ENCODE measurements around the gene PCP4L1. TPM values are rescaled to one million over a fixed set of nuclear protein-coding genes. Genes with fewer than 3 reads are reported as not detected.

PCP4L1 gene
- total RNA-seq, 1 donor from 2014 or later: not detected

- intact Hi-C loops (cut with micrococcal nuclease): no loop called here
Observed at GRCh38 chr1:161265305-161265704, 6.8 kb downstream of the PCP4L1 start.

GRCh38 chr1:161266202-161266601 lies 7.7 kb downstream of the PCP4L1 start:
- intact Hi-C loops (cut with micrococcal nuclease): no loop called here

GRCh38 chr1:161266836-161267235 lies 8.3 kb downstream of the PCP4L1 start:
- intact Hi-C loops (cut with micrococcal nuclease): no loop called here

GRCh38 chr1:161267321-161267720 lies 8.8 kb downstream of the PCP4L1 start:
- intact Hi-C loops (cut with micrococcal nuclease): no loop called here

- intact Hi-C loops (cut with micrococcal nuclease): no loop called here
Observed at GRCh38 chr1:161273402-161273801, 14.9 kb downstream of the PCP4L1 start.

GRCh38 chr1:161274874-161275273 lies 16.3 kb downstream of the PCP4L1 start:
- intact Hi-C loops (cut with micrococcal nuclease): no loop called here

GRCh38 chr1:161282991-161283390 lies 24.4 kb downstream of the PCP4L1 start:
- intact Hi-C loops (cut with micrococcal nuclease): no loop called here

GRCh38 chr1:161285113-161285512 lies 26.6 kb downstream of the PCP4L1 start:
- intact Hi-C loops (cut with micrococcal nuclease): no loop called here

GRCh38 chr1:161285521-161285920 lies 27.0 kb downstream of the PCP4L1 start:
- intact Hi-C loops (cut with micrococcal nuclease): no loop called here

GRCh38 chr1:161287482-161288054 lies 29.0 kb downstream of the PCP4L1 start:
- intact Hi-C loops (cut with micrococcal nuclease): no loop called here

- intact Hi-C loops (cut with micrococcal nuclease): loop anchor here (1.0 kb wide), 1 partner anchor 63 kb away; no protein-coding TSS in a partner anchor
Observed at GRCh38 chr1:161290779-161291178, 32.2 kb downstream of the PCP4L1 start.

GRCh38 chr1:161297415-161297814 lies 38.9 kb downstream of the PCP4L1 start:
- intact Hi-C loops (cut with micrococcal nuclease): no loop called here

GRCh38 chr1:161298116-161298515 lies 39.6 kb downstream of the PCP4L1 start:
- intact Hi-C loops (cut with micrococcal nuclease): no loop called here

- intact Hi-C loops (cut with micrococcal nuclease): no loop called here
Observed at GRCh38 chr1:161299347-161299746, 40.8 kb downstream of the PCP4L1 start.

- intact Hi-C loops (cut with micrococcal nuclease): no loop called here
Observed at GRCh38 chr1:161300478-161300877, 41.9 kb downstream of the PCP4L1 start.

GRCh38 chr1:161304927-161305866 lies 46.7 kb downstream of the PCP4L1 start:
- intact Hi-C loops (cut with micrococcal nuclease): loop anchor here (5.0 kb wide), 2 partner anchors 77 to 118 kb away; no protein-coding TSS in a partner anchor

- intact Hi-C loops (cut with micrococcal nuclease): loop anchor here (1.0 to 5.0 kb wide), 4 partner anchors 8 to 119 kb away; partner anchors contain the start of genes SDHC and TOMM40L
Observed at GRCh38 chr1:161305867-161306519, 47.4 kb downstream of the PCP4L1 start.

- intact Hi-C loops (cut with micrococcal nuclease): loop anchor here (2.0 to 5.0 kb wide), 3 partner anchors 75 to 120 kb away; partner anchors contain the start of gene TOMM40L
Observed at GRCh38 chr1:161307230-161307768, 48.8 kb downstream of the PCP4L1 start.

GRCh38 chr1:161307892-161308638 lies 49.5 kb downstream of the PCP4L1 start:
- intact Hi-C loops (cut with micrococcal nuclease): loop anchor here (2.0 to 5.0 kb wide), 3 partner anchors 74 to 121 kb away; partner anchors contain the start of gene TOMM40L

- intact Hi-C loops (cut with micrococcal nuclease): loop anchor here (5.0 kb wide), 2 partner anchors 72 to 123 kb away; no protein-coding TSS in a partner anchor
Observed at GRCh38 chr1:161309868-161310267, 51.3 kb downstream of the PCP4L1 start, which contains the start of gene MPZ. Gene MPZ (minus strand): TSS chr1:161309968. CDS start chr1:161309905, 63 bp downstream.
